HepG2 (cell line): ENCODE results near the gene NEMP2. TPM values are rescaled to one million over a fixed set of nuclear protein-coding genes. Genes with fewer than 3 reads are reported as not detected.
A peak's percentile ranks its signal among the peaks of the same experiment; 100 is the strongest.

Source experiments
- ATAC-seq: fragments of 200-7000 bp; cut with Tn5 transposase; 3 replicates; pipeline ENCODE4 v1.9.1; 2020; ENCODE audit warnings: mild to moderate bottlenecking, moderate library complexity
- BruUV-seq: library from RNA; stranded (reverse); fragments of 400-500 nt; replicated peaks from 2 replicates; lab custom pipeline; 2021; lab: Mats Ljungman, UMichigan
- CTCF ChIA-PET: fragments of 300-600 bp; formaldehyde crosslinking; extraction: SDS; loops from one replicate; lab custom pipeline; 2021; ENCODE audit warnings: low total read pairs, inconsistent platforms, low intra/inter-chr PET ratio; lab: Yijun Ruan, JAX
- POLR2A ChIA-PET: fragments of 350-600 bp; sonication (Branson Sonifier 250); formaldehyde crosslinking; loops from one replicate; lab custom pipeline; 2020; ENCODE audit warnings: antibody characterized with exemption, inconsistent platforms; lab: Yijun Ruan, JAX
- DNase-seq: peaks from one replicate; pipeline ENCODE4 v3.0.0-alpha.2; 2015; ENCODE audit warnings: low spot score
- FAIRE-seq: peaks from 3 replicates; lab custom pipeline; 2011; peaks lifted over from hg19 to GRCh38; lab: Jason Lieb, UNC
- H2AFZ ChIP-seq: one replicate; pipeline ENCODE4 v1.6.1; 2011; ENCODE audit warnings: low read length, inconsistent platforms
- H3K27ac ChIP-seq: fragments of 300-600 bp; 3 replicates; pipeline ENCODE4 v1.8.0; 2011; ENCODE audit warnings: mixed run types, mild to moderate bottlenecking, mixed read lengths, low read length, inconsistent platforms; ENCODE audit not compliant: insufficient read depth; ENCODE audit errors: extremely low read length
- H3K27me3 ChIP-seq, 2 experiments: fragments of 200-600 bp in 1 of 2; 2 replicates in 1 of 2; 3 replicates in 1 of 2; pipeline versions ENCODE4 v1.6.0 to v1.8.0; 2011; ENCODE audit warnings: low read length in 2 of 2, mild to moderate bottlenecking in 2 of 2, moderate library complexity in 2 of 2, inconsistent platforms in 1 of 2; ENCODE audit not compliant: insufficient read depth in 2 of 2, control insufficient read depth in 1 of 2
- H3K36me3 ChIP-seq, 2 experiments: fragments of 200-600 bp in 1 of 2; replicated peaks in 1 of 2; 2 replicates in 1 of 2; 3 replicates in 1 of 2; pipeline versions ENCODE4 v1.5.1 to v1.8.0; 2011; ENCODE audit warnings: low read length in 2 of 2, inconsistent platforms in 1 of 2; ENCODE audit not compliant: insufficient read depth in 2 of 2, control insufficient read depth in 1 of 2
- H3K4me1 ChIP-seq: 2 replicates; pipeline ENCODE4 v1.5.1; 2012; ENCODE audit warnings: low read length, inconsistent platforms; ENCODE audit not compliant: insufficient read depth
- H3K4me2 ChIP-seq: 2 replicates; pipeline ENCODE4 v1.6.0; 2011; ENCODE audit warnings: low read depth, low read length, inconsistent platforms
- H3K4me3 ChIP-seq, 3 experiments: fragments of 200-600 bp in 1 of 3; sonication (generic), shearing (Covaris generic) in 1 of 3; replicated peaks in 1 of 3; 2 replicates each; pipeline ENCODE4 v1.5.1; 2011 to 2016; ENCODE audit warnings: low read length in 3 of 3, inconsistent platforms in 2 of 3, low read depth in 2 of 3, mild to moderate bottlenecking in 2 of 3, control low read depth in 1 of 3, mixed read lengths in 1 of 3; ENCODE audit not compliant: insufficient read depth in 1 of 3
- H3K79me2 ChIP-seq: one replicate; pipeline ENCODE4 v1.6.1; 2011; ENCODE audit warnings: low read length, inconsistent platforms; ENCODE audit not compliant: insufficient read depth
- H3K9ac ChIP-seq: 2 replicates; pipeline ENCODE4 v1.6.0; 2011; ENCODE audit warnings: mild to moderate bottlenecking, low read depth, low read length, inconsistent platforms; ENCODE audit not compliant: insufficient read depth
- H3K9me3 ChIP-seq: 2 replicates; pipeline ENCODE4 v1.5.1; 2012; ENCODE audit warnings: mild to moderate bottlenecking, low read length
- H4K20me1 ChIP-seq: 2 replicates; pipeline ENCODE4 v1.6.0; 2011; ENCODE audit warnings: inconsistent platforms, mild to moderate bottlenecking, low read length, moderate library complexity; ENCODE audit not compliant: insufficient read depth
- FOXA3 ChIP-seq: IDR thresholded peaks from 2 replicates; pipeline ENCODE4 v1.6.1; 2016; ENCODE audit warnings: missing genetic modification reagents, missing compliant biosample characterization
- FOXC1 ChIP-seq: sonication (generic); formaldehyde crosslinking; IDR thresholded peaks from 2 replicates; pipeline ENCODE4 v1.8.0; 2022; ENCODE audit warnings: mild to moderate bottlenecking, missing genetic modification reagents, borderline replicate concordance
- GZF1 ChIP-seq: sonication (generic); formaldehyde crosslinking; IDR thresholded peaks from 2 replicates; pipeline ENCODE4 v1.5.1; 2020; ENCODE audit warnings: mild to moderate bottlenecking, missing genetic modification reagents
- HNRNPL ChIP-seq: fragments of 200-400 bp; formaldehyde crosslinking; IDR thresholded peaks from 2 replicates; pipeline ENCODE4 v1.6.1; 2017; ENCODE audit warnings: mild to moderate bottlenecking, low read depth, low read length
- JUN ChIP-seq: sonication (generic); formaldehyde crosslinking; IDR thresholded peaks from 2 replicates; pipeline ENCODE4 v1.4.0; 2020; ENCODE audit warnings: mild to moderate bottlenecking, missing genetic modification reagents
- KMT2A ChIP-seq: sonication (generic); formaldehyde crosslinking; IDR thresholded peaks from 2 replicates; pipeline ENCODE4 v1.4.0; 2020; ENCODE audit warnings: missing genetic modification reagents
- LCORL ChIP-seq, 2 experiments: fragments of 450-650 bp in 1 of 2; sonication (generic) in 1 of 2; formaldehyde crosslinking in 1 of 2; IDR thresholded peaks; 2 replicates each; pipeline versions ENCODE4 v1.5.0 to v1.6.1; 2017 to 2020; ENCODE audit warnings: antibody characterized with exemption in 1 of 2, missing genetic modification reagents in 1 of 2
- MBNL3 ChIP-seq: fragments of 250-450 bp; sonication (Bioruptor Pico); conservative IDR thresholded peaks from 2 replicates; pipeline ENCODE4 v1.8.0; 2022; ENCODE audit warnings: mild to moderate bottlenecking, inconsistent platforms
- NR1H2 ChIP-seq: sonication (generic); formaldehyde crosslinking; IDR thresholded peaks from 2 replicates; pipeline ENCODE4 v1.8.1; 2022; ENCODE audit warnings: low read depth, missing genetic modification reagents, borderline replicate concordance
- SP5 ChIP-seq: IDR thresholded peaks from 2 replicates; pipeline ENCODE4 v1.6.1; 2016; ENCODE audit warnings: low read depth, borderline replicate concordance
- YEATS2 ChIP-seq: sonication (generic); formaldehyde crosslinking; IDR thresholded peaks from 2 replicates; pipeline ENCODE4 v1.4.0; 2020; ENCODE audit warnings: missing genetic modification reagents, borderline replicate concordance
- YY1 ChIP-seq: IDR thresholded peaks from 2 replicates; pipeline ENCODE4 v1.6.1; 2011; ENCODE audit warnings: low read length, low read depth, moderate library complexity, mild to moderate bottlenecking; ENCODE audit not compliant: insufficient read depth, insufficient replicate concordance
- ZFYVE20 ChIP-seq: sonication (generic); formaldehyde crosslinking; IDR thresholded peaks from 2 replicates; pipeline ENCODE4 v1.8.0; 2023; ENCODE audit warnings: low read depth, mild to moderate bottlenecking, moderate library complexity, missing genetic modification reagents, borderline replicate concordance
- ZMYM4 ChIP-seq: sonication (generic); formaldehyde crosslinking; IDR thresholded peaks from 2 replicates; pipeline ENCODE4 v1.8.1; 2023; ENCODE audit warnings: mild to moderate bottlenecking, missing genetic modification reagents
- ZNF101 ChIP-seq: sonication (generic); formaldehyde crosslinking; IDR thresholded peaks from 2 replicates; pipeline ENCODE4 v1.4.0; 2020; ENCODE audit warnings: mild to moderate bottlenecking, low read depth, missing genetic modification reagents, borderline replicate concordance
- ZNF225 ChIP-seq: sonication (generic); formaldehyde crosslinking; IDR thresholded peaks from 2 replicates; pipeline ENCODE4 v1.4.0; 2020; ENCODE audit warnings: mild to moderate bottlenecking, missing genetic modification reagents
- ZNF230 ChIP-seq: sonication (generic); formaldehyde crosslinking; IDR thresholded peaks from 2 replicates; pipeline ENCODE4 v1.4.0; 2020; ENCODE audit warnings: mild to moderate bottlenecking, missing genetic modification reagents
- ZNF296 ChIP-seq: sonication (generic); formaldehyde crosslinking; conservative IDR thresholded peaks from 2 replicates; pipeline ENCODE4 v1.5.0; 2020; ENCODE audit warnings: mild to moderate bottlenecking, missing genetic modification reagents
- ZNF800 ChIP-seq: sonication (generic); formaldehyde crosslinking; IDR thresholded peaks from 2 replicates; pipeline ENCODE4 v1.4.0; 2020; ENCODE audit warnings: missing genetic modification reagents
- WGBS: methylation state at CpG from one replicate; pipeline ENCODE4 v1.1.6; 2017; ENCODE audit warnings: low lambda C conversion rate; 5-methylcytosine and 5-hydroxymethylcytosine counted together
- in situ Hi-C: cut with HindIII; loops from 2 replicates; pipeline ENCODE4 v1.10.0; 2017; ENCODE audit warnings: low pct_unique_long_range_greater_than_20kb; ENCODE audit not compliant: extremely low pct_ligation_motif_present
- intact Hi-C: fragments of 100-400 bp; cut with micrococcal nuclease; formaldehyde crosslinking; loops from one replicate; pipeline ENCODE4 v1.10.0; 2022; ENCODE audit not compliant: unreplicated experiment
- polyA plus RNA-seq, 8 experiments: library from polyadenylated mRNA; depleted of rRNA in 3 of 8; stranded (reverse) in 7 of 8; unstranded in 1 of 8; fragments of >200 nt; fragmentation: Illumina TruSeq in 4 of 8; extraction: Trizol in 4 of 8; gene quantifications; 2 replicates each; pipeline versions ENCODE4 v1.2.1 to v1.2.3, GENCODE V29; 2011 to 2016; ENCODE audit warnings: low read depth in 4 of 8, missing spikeins in 1 of 8, mixed read lengths in 1 of 8; ENCODE audit not compliant: insufficient read depth in 1 of 8
- total RNA-seq, 5 experiments: library from RNA; depleted of rRNA; stranded (reverse); fragments of >200 nt; fragmentation: Illumina TruSeq; extraction: Trizol; gene quantifications; 2 replicates each; pipeline ENCODE4 v1.2.3, GENCODE V29; 2016; ENCODE audit warnings: low read depth in 1 of 5

NEMP2 gene
- total and polyA plus RNA-seq, 2 of the 13 experiments (the other 11 are each of a cell fraction or from before 2014, with no cell fraction given) = 2.4 to 9.8 TPM

DNA sequence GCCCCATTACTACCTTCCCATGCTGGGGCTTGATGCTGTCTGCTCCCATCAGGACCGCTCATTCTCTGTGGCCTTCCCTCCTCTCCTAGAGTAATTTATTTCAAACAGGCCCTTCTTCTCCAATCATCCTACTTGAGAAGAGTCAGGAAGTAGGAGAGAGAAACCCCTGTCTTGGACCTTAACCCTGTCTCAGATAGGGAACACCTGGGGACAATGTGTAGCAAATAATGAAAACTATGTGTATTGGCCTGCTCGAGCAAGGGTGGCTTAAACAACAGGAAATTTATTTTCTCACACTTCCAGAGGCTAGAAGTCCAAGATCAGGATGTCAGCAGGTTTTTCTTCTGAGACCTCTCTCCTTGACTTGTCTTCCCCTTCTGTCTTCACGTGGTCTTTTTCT is 26.6 kb upstream of the NEMP2 start (continued):
- TF ChIP-seq ZNF296 = no peak
- TF ChIP-seq FOXC1 (CRISPR knock-in tag) = no peak
- TF ChIP-seq ZNF101 (CRISPR knock-in tag) = no peak

- FAIRE-seq = no peak
- WGBS = 0% methylated on average over 5 of the region's 7 CpGs
- Histone ChIP-seq H3K36me3 (no peaks in the 10 kb centered on the region), H2AFZ (no peak overlapping the region), H3K9me3 (no peaks in the 10 kb centered on the region), H3K79me2 (no peaks in the 10 kb centered on the region), H3K4me1 (peaks cover 15% of the 10 kb centered on the region), H3K4me2 (peak overlapping the region; percentile 60), H3K9ac (no peak overlapping the region), H3K27ac (no peak overlapping the region), H3K4me3 (peak overlapping the region in 1 of 3 experiments; percentile 12; a peak in 1 of 6 replicates), H3K27me3 (no peaks in the 10 kb centered on the region), H4K20me1 (no peaks in the 10 kb centered on the region)
- in situ Hi-C loops (no loop called here), intact Hi-C loops (no loop called here)
- POLR2A ChIA-PET = no interaction called here
- CTCF ChIA-PET = no interaction called here
- DNase-seq = peak; percentile 51
- ATAC-seq = peak; percentile 85
- no TSS peak for BruUV-seq
- TF ChIP-seq ZNF225 (CRISPR knock-in tag) = no peak
- TF ChIP-seq ZFYVE20 = no peak
- TF ChIP-seq NR1H2 (CRISPR knock-in tag) = no peak
- TF ChIP-seq MBNL3 (CRISPR knock-in tag) = no peak
- 0 out of 2 replicates have a peak, but pooled peaks have one; percentile 5 for TF ChIP-seq HNRNPL
- peak; percentile 43 for TF ChIP-seq FOXA3 (CRISPR knock-in tag)
- TF ChIP-seq LCORL (IDR thresholded peaks at IDR 0.05) = no peak
- TF ChIP-seq LCORL (CRISPR knock-in tag; IDR thresholded peaks at IDR 0.05) = no peak
- TF ChIP-seq ZMYM4 (CRISPR knock-in tag) = peak; percentile 22; the same call in 1 of the 2 replicates
- TF ChIP-seq KMT2A = no peak
- TF ChIP-seq ZNF800 = no peak
- no peak for TF ChIP-seq ZNF230 (CRISPR knock-in tag)
- TF ChIP-seq SP5 (CRISPR knock-in tag) = peak; percentile 39; the same call in 1 of the 2 replicates
- TF ChIP-seq YY1 = peak; percentile 40
- no peak for TF ChIP-seq YEATS2 (CRISPR knock-in tag)
- no peak for TF ChIP-seq JUN (CRISPR knock-in tag)
- TF ChIP-seq GZF1 (CRISPR knock-in tag) = no peak
These were observed 20.0 kb upstream of the NEMP2 start for GRCh38 chr2:190554357-190555006.
